Bronchial epithelial cell (primary cell): ENCODE data around the gene FRS3. TPM values are rescaled to one million over a fixed set of nuclear protein-coding genes. Genes with fewer than 3 reads are reported as not detected.
"Not testable (repeated sequence)": the region's sequence is repeated elsewhere in the genome, so short reads cannot be mapped to it uniquely, and the experiment has no call there.

ENCODE experiments used
- DNase-seq: peaks from one replicate; pipeline ENCODE4 v3.0.0-alpha.2; 2010; ENCODE audit warnings: low read depth
- FAIRE-seq: peaks from 2 replicates; lab custom pipeline; 2011; peaks lifted over from hg19 to GRCh38; lab: Jason Lieb, UNC
- H3K27me3 ChIP-seq: 2 replicates; pipeline ENCODE4 v1.5.1; 2011; ENCODE audit warnings: low read length; ENCODE audit not compliant: control insufficient read depth, insufficient read depth
- H3K36me3 ChIP-seq: 2 replicates; pipeline ENCODE4 v1.5.1; 2011; ENCODE audit warnings: low read length; ENCODE audit not compliant: control insufficient read depth, insufficient read depth
- H3K4me3 ChIP-seq: 2 replicates; pipeline ENCODE4 v1.5.1; 2011; ENCODE audit warnings: mild to moderate bottlenecking, low read depth, low read length, control low read depth
- total RNA-seq: library from RNA; depleted of rRNA; stranded (reverse); fragments of >200 nt; gene quantifications from 2 replicates; pipeline ENCODE4 v1.2.1, GENCODE V29; 2014
- TF ChIP-seq, protein P1 (sequence below): IDR thresholded peaks from 2 replicates; pipeline ENCODE4 v1.5.1; 2011; ENCODE audit warnings: mild to moderate bottlenecking, moderate library complexity, low read length, control low read depth, inconsistent platforms; ENCODE audit not compliant: insufficient read depth, severe bottlenecking

FRS3 gene
- total RNA-seq, 1 donor from 2014 or later, result 0.79 TPM

DNA sequence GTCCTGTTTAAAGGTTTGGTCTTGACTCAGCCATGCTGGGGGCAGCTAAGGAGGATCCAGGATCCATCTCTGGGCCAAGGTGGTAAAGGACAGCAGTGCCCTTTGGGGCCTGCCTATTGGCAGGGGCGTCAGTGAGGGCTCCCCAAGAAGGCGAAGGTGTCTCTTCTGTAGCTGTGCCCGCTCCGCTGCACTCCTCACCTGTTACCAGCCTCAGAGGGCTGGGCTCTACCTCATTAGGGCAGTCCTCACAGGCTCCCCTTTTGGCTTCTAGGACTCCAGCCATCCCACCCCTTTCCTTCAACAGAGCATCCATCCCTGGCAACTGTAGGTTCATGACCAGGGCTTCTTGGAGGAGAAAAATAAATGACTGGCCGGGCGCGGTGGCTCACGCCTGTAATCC, 10.3 kb downstream of the FRS3 start:
- H3K27me3 ChIP-seq, result no peaks in the 10 kb centered on the region
- H3K4me3 ChIP-seq, result no peak overlapping the region
- DNase-seq, result no peak
- peaks cover 7% of the 10 kb centered on the region for H3K36me3 ChIP-seq
- no peak for FAIRE-seq
- TF ChIP-seq, protein P1, sequence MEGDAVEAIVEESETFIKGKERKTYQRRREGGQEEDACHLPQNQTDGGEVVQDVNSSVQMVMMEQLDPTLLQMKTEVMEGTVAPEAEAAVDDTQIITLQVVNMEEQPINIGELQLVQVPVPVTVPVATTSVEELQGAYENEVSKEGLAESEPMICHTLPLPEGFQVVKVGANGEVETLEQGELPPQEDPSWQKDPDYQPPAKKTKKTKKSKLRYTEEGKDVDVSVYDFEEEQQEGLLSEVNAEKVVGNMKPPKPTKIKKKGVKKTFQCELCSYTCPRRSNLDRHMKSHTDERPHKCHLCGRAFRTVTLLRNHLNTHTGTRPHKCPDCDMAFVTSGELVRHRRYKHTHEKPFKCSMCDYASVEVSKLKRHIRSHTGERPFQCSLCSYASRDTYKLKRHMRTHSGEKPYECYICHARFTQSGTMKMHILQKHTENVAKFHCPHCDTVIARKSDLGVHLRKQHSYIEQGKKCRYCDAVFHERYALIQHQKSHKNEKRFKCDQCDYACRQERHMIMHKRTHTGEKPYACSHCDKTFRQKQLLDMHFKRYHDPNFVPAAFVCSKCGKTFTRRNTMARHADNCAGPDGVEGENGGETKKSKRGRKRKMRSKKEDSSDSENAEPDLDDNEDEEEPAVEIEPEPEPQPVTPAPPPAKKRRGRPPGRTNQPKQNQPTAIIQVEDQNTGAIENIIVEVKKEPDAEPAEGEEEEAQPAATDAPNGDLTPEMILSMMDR, result no peak

DNA sequence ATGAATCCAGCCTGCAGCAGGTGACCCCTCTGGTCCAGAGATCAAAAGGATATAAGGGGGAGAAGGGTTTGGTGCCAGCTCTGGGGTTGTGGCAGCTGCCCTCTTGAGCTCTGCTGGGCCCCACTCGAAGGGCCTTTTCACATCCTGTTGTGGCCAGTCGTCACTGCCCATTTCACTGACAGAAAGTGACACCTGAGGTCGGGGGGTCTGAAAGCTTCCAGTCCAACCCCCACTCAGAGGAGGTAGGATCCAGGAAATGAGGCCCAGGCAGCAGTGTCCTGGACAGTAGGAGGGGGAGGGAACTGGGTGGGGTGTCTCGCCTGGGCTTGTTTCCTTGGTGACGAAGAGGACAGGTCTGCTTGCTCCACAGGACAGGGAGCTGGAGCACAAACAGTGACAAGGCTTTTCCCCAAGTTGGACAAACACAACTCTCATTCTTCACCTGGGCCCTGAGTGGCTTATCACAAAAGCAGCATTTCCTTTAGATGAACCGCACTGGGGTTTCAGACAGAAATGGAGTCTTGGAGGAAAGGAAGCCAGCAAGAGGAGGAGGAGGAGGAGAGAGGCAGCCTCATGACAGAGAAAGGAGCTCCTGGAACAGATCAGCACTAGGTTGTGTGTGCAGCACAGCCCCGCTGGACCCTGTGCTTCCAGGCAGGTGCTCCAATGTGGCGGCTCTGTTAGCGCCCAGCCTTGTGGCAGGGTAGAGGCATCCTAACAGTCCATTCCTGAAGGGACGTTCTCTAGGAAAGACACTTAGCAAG, 11.0 kb downstream of the FRS3 start:
- peaks cover 7% of the 10 kb centered on the region for H3K36me3 ChIP-seq
- DNase-seq (peak; percentile 54), FAIRE-seq (no peak)
- no peak overlapping the region for H3K4me3 ChIP-seq
- TF ChIP-seq, protein P1, result no peak
- no peaks in the 10 kb centered on the region for H3K27me3 ChIP-seq

DNA sequence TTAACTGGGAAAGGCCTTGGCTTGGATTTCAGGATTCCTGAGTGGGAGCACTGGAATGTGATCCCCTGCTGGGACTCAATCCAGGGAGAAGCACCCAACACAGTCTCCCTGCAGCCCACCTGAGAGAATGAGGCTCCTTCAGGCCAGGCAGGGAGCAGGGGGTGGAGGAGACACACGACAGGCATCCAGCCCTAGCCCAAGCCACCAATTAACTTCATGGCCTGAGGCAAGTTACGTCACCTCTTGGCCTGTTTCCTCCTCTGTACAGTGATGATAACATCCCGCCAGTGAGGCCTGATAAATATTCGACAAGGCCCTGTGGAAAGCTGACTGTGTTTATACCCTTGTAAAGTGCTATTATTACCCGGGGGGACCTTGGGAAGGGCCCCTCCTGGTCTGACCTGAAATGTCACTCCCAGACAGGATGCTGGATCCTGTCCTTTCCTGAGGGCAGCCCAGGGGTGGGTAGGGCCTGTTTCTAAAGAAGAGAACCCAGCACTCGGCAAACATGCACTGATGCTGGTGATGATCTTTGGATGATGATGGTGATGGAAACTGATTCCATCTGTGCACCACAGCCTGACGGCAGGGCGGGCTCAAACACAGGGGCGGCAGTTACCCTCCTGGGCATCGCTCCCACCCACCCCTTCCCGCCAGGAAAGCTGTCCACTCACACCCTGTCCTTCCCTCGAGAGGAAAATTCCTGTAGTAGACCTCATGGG, 12.4 kb downstream of the FRS3 start:
- TF ChIP-seq, protein P1, result no peak
- no peak for FAIRE-seq
- Histone ChIP-seq H3K36me3 (peaks cover 7% of the 10 kb centered on the region), H3K4me3 (no peak overlapping the region), H3K27me3 (no peaks in the 10 kb centered on the region)
- DNase-seq, result peak; percentile 87

DNA sequence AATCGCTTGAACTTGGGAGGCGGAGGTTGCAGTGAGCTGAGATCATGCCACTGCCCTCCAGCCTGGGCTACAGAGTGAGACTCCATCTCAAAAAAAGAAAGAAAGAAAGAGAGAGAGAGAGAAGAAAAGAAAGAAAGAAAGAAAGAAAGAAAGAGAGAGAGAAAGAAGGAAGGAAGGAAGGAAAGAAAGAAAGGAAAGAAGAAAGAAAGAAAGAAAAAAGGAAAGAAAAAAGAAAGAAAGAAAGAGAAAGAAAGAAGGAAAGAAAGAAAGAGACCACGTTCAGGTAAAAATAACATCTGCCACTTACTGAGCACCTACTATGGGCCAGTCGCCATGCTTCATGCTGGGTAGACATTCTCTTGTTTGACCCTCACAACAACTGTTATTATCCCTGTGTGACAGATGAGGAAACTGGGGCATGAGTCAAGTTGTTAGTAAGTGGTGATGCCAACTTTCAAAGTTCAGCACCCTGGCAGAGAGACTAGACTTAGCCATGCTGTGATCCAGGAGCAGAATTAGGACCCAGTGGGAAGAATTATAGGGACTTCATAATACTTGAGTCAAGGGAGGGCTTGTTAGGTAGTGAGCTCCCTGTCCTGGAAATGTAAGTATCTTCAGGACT, 13.5 kb downstream of the FRS3 start:
- not testable (repeated sequence) for H3K27me3 ChIP-seq, FAIRE-seq
- DNase-seq, result peak; percentile 54

DNA sequence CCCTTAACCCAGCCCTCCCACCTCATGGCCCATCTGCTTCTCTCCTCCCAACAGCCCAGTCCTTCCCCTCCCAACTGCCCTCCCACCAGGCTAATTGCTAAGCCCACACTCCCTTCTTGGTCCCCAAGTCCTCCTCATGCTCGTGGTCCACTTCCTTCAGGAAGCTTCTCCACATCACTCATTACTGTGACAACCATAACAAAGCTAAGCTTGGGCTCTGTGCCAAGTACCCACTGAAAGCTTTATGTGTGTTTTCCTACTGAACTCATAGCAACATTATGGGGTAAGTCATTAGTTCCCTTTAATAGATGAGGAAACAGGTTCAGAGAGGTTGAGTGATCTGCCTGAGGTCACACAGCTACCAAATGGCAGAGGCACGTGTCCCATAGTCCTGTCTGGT, 16.2 kb downstream of the FRS3 start:
- DNase-seq (no peak), FAIRE-seq (no peak)
- Histone ChIP-seq H3K27me3 (no peaks in the 10 kb centered on the region), H3K36me3 (no peaks in the 10 kb centered on the region), H3K4me3 (no peak overlapping the region)
- TF ChIP-seq, protein P1, result no peak

More for the DNA sequence above, 13.5 kb downstream of the FRS3 start:
- not testable (repeated sequence) for H3K36me3 ChIP-seq, H3K4me3 ChIP-seq

DNA sequence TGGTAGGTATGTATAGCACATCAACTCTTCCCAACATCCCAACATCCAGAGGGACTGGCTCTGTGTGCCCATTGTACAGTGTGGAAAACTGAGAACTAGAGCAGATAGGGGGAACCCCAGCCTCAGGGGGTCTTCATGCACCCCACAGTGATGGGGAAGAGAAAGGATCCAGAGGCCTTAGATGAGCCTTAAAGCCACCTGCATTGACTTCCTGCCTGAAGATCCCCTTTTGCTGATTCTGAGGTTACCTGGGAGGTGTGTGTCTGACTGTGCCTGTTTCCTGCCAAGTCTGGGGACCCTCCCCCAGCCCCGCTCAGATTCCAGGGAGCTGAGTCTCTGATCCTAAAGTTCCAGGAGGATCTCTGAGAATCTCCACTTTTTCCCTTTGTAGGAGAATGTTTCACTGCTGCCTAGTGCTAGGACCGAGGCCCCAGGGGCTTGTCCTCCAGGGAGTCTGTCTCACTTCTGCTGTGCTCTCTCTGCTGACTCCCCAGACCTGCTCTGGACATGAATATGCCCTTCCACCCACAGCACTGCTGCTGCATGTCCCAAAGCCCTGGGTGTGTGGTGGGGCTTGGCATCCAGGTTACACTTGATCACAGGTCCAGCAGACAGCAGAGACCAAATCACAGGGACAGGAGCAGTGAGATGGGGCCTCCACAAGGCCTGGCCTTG, 19.7 kb downstream of the FRS3 start:
- TF ChIP-seq, protein P1, result no peak
- no peak for DNase-seq
- no peak for FAIRE-seq
- no peak overlapping the region for H3K4me3 ChIP-seq
- no peaks in the 10 kb centered on the region for H3K36me3 ChIP-seq
- no peaks in the 10 kb centered on the region for H3K27me3 ChIP-seq
